ENCODE results near the gene CEACAM1. TPM values are rescaled to one million over a fixed set of nuclear protein-coding genes. Genes with fewer than 3 reads are reported as not detected.
"Not testable (repeated sequence)": the region's sequence is repeated elsewhere in the genome, so short reads cannot be mapped to it uniquely, and the experiment has no call there.

The CEACAM1 gene
- total and polyA plus RNA-seq, 7 donors = 0.62 to 4.8 (median 1.4) TPM

DNA sequence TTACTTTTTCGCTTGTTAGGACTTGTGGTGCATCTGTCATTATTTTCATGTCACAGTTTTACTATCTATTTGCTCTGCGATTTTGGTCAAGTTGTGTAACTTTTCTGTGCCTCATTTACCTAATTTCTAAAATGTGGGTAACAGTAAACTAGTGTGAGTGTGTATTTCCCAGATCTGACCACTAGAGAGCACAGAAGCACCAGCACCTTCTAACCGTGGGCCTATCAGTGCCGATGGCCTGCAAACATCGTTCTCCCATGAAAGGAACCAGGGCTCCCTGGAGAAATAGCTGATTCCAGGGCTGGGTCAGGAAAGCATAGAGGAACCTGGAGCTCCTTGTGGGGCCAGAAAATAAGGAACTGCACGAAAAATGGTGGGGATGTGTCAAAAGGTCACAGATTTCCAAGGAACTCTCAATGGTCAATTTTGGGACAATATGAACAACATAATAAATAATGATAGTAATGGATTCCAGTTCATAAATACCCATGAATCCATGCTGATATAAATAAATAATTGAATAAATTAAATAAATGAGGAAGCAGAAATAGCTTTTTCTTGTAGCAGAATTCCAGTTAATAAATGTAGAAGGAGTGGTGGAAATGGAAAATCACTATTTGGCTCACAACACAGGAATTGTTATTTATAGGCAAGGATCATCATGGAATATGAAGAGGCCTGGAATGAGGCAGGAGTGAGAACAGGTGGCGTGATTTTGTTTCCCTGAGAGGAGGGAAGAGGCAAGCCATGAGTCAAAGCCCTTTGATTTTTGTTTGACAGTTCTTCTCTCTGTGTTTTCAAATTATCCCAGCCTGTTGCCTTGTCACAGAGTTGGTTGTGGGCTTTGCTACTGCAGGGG is 35.3 kb upstream of the CEACAM1 start:
- intact Hi-C loops (cut with DNase I) = no loop called here
- TF ChIP-seq, protein P1, sequence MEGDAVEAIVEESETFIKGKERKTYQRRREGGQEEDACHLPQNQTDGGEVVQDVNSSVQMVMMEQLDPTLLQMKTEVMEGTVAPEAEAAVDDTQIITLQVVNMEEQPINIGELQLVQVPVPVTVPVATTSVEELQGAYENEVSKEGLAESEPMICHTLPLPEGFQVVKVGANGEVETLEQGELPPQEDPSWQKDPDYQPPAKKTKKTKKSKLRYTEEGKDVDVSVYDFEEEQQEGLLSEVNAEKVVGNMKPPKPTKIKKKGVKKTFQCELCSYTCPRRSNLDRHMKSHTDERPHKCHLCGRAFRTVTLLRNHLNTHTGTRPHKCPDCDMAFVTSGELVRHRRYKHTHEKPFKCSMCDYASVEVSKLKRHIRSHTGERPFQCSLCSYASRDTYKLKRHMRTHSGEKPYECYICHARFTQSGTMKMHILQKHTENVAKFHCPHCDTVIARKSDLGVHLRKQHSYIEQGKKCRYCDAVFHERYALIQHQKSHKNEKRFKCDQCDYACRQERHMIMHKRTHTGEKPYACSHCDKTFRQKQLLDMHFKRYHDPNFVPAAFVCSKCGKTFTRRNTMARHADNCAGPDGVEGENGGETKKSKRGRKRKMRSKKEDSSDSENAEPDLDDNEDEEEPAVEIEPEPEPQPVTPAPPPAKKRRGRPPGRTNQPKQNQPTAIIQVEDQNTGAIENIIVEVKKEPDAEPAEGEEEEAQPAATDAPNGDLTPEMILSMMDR (IDR thresholded peaks at IDR 0.05) = peak; percentile 52
- peak overlapping the region; percentile 51 for H3K27ac ChIP-seq
- 14 to 20% (median 18%) methylated on average over 7 of the region's 7 CpGs for WGBS, 3 donors
- H3K4me1 ChIP-seq = peaks cover 9% of the 10 kb centered on the region
- DNase-seq (no peak), ATAC-seq (peak; percentile 71 to 87 (median 80))
- peaks cover 0 to 2% (median 0%) of the 10 kb centered on the region in 3 donors for H3K27me3 ChIP-seq (ENCODE audit: insufficient read depth in 3 of 3, low read length in 2 of 3)
- no peak overlapping the region for H3K4me3 ChIP-seq
- no peaks in the 10 kb centered on the region for H3K9me3 ChIP-seq
- no peaks in the 10 kb centered on the region for H3K36me3 ChIP-seq (ENCODE audit: insufficient read depth in 1 of 2, low read depth in 1 of 2)

DNA sequence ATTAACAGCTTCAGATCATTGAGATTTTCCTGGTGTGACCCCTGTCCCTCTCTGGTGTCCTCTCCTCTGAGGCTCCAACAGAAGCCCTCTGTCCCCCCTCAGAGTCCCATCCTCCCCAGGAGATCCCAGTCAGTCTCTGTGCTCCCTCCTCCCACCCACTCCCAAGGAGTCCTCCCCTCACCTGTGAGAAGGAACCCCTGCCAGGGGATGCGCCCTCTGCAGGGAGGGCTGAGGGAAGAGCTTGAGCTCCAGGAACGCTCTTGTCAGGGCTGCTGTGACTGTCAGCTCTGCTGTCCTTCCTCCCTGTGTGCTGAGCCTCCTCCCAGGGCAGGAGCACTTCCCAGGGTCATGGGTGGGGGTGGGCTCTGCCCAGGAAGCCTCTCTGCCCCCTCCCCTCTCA is 33.2 kb upstream of the CEACAM1 start:
- TF ChIP-seq, protein P1 (IDR thresholded peaks at IDR 0.05) = no peak
- no peak overlapping the region for H3K27ac ChIP-seq
- DNase-seq = no peak
- peaks cover 0 to 2% (median 0%) of the 10 kb centered on the region in 3 donors for H3K27me3 ChIP-seq (ENCODE audit: insufficient read depth in 3 of 3, low read length in 2 of 3)
- WGBS, 3 donors = 80 to 84% (median 81%) methylated on average over 2 of the region's 2 CpGs
- H3K4me1 ChIP-seq = peaks cover 6% of the 10 kb centered on the region
- no peaks in the 10 kb centered on the region for H3K36me3 ChIP-seq (ENCODE audit: insufficient read depth in 1 of 2, low read depth in 1 of 2)
- no peaks in the 10 kb centered on the region for H3K9me3 ChIP-seq
- no peak for ATAC-seq
- intact Hi-C loops (cut with DNase I) = no loop called here
- H3K4me3 ChIP-seq = no peak overlapping the region

DNA sequence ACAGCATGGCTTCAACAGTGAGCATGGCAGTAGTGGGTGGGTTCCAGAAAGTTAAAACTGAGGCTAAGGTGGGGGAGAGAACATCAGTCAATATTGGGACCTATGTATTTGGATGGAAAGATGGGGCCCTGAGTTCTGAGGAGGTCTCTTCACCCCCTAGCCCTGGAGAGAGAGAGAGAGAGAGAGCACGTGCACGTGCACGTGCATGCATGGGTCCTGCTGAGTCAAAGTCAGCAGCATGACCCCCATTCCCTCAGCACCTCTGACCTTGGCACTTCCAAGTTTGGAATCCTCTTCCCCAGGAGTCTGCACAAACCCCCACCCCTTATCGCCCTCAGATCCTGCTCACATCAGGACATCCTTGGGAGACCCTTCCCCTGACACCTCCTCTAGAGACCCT is 32.5 kb upstream of the CEACAM1 start:
- H3K4me1 ChIP-seq = peaks cover 6% of the 10 kb centered on the region
- no peak for DNase-seq
- H3K4me3 ChIP-seq = no peak overlapping the region
- intact Hi-C loops (cut with DNase I) = no loop called here
- H3K27ac ChIP-seq = no peak overlapping the region
- H3K9me3 ChIP-seq = no peaks in the 10 kb centered on the region
- ATAC-seq = no peak
- peaks cover 0 to 2% (median 0%) of the 10 kb centered on the region in 3 donors for H3K27me3 ChIP-seq (ENCODE audit: insufficient read depth in 3 of 3, low read length in 2 of 3)
- 69 to 92% (median 83%) methylated on average over 4 of the region's 4 CpGs for WGBS, 3 donors
- H3K36me3 ChIP-seq (ENCODE audit: insufficient read depth in 1 of 2, low read depth in 1 of 2) = no peaks in the 10 kb centered on the region
- TF ChIP-seq, protein P1 (IDR thresholded peaks at IDR 0.05) = no peak

DNA sequence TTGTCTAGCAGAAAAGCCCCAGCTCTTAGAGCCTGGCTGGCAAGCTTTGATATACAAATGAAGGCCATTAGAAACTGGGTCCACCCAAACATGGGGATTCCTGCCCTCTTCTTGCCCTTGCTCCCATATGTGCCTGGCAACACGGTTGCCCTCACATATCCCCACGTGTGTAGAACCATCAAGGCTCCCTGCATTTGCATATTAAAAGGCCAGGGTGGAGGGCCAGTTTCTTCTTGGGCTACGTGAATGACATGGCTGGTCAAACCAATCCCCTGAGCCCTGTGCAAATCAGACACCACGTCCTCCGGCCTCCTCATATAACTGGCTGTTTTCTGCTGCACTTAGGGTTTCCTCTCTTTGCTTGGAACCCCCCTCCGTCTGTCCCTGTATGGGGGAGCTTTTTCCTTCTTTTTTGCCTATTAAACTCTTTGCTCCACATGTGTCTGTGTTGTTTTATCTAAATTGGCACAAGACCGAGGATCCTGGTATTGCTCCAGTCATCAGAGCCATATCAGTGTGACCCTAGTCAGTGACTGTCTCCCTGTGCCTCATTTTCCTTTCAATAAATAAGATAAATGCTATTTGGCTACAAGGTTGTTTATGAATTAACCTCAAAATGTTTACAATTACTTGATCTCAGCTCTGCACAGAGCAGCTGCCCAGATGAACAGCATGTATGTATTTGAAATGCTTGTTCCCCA is 30.3 kb upstream of the CEACAM1 start:
- TF ChIP-seq, protein P1 (IDR thresholded peaks at IDR 0.05) = no peak
- no peaks in the 10 kb centered on the region for H3K36me3 ChIP-seq (ENCODE audit: insufficient read depth in 1 of 2, low read depth in 1 of 2)
- H3K27me3 ChIP-seq (ENCODE audit: insufficient read depth in 3 of 3, low read length in 2 of 3) = peaks cover 0 to 2% (median 0%) of the 10 kb centered on the region in 3 donors
- intact Hi-C loops (cut with DNase I) = no loop called here
- no peak for DNase-seq
- ATAC-seq = no peak
- WGBS, 3 donors = 57 to 60% (median 57%) methylated on average over 7 of the region's 7 CpGs
- no peak overlapping the region for H3K4me3 ChIP-seq
- no peaks in the 10 kb centered on the region for H3K4me1 ChIP-seq
- no peak overlapping the region for H3K27ac ChIP-seq
- H3K9me3 ChIP-seq = no peaks in the 10 kb centered on the region

DNA sequence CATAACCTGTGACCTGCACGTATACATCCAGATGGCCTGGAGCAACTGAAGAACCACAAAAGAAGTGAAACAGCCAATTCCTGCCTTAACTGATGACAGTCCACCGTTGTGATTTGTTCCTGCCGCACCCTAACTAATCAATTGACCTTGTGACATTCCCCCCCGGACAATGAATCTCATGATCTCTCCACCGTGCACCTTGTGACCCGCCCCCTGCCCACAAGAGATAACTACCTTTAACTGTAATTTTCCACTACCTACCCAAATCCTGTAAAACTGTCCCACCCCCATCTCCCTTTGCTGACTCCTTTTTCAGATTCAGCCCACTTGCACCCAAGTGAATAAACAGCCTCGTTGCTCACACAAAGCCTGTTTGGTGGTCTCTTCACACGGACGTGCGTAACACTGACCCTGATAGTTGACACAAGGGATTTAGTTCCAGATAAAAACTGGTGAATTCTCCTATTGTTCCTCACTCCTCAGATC is 29.1 kb upstream of the CEACAM1 start:
- ATAC-seq; H3K9me3 ChIP-seq; DNase-seq; H3K36me3 ChIP-seq (ENCODE audit: insufficient read depth in 1 of 2, low read depth in 1 of 2); H3K27ac ChIP-seq; H3K4me1 ChIP-seq; H3K4me3 ChIP-seq; intact Hi-C loops (cut with DNase I); H3K27me3 ChIP-seq (ENCODE audit: insufficient read depth in 3 of 3, low read length in 2 of 3): not testable (repeated sequence)
- 57 to 64% (median 58%) methylated on average over 10 of the region's 10 CpGs for WGBS, 3 donors

Measured in psoas muscle (tissue), 8 donors.